HepG2 (cell line): ENCODE measurements around the gene TCF12. TPM values are rescaled to one million over a fixed set of nuclear protein-coding genes. Genes with fewer than 3 reads are reported as not detected.

Experiments used
- CC2D1A ChIP-seq: sonication (generic); formaldehyde crosslinking; IDR thresholded peaks from 2 replicates; pipeline ENCODE4 v1.8.1; 2023; ENCODE audit warnings: mild to moderate bottlenecking, missing genetic modification reagents
- GTF3A ChIP-seq: sonication (generic); formaldehyde crosslinking; conservative IDR thresholded peaks from 2 replicates; pipeline ENCODE4 v1.4.0; 2020; ENCODE audit warnings: mild to moderate bottlenecking, missing genetic modification reagents
- JUN ChIP-seq: sonication (generic); formaldehyde crosslinking; IDR thresholded peaks from 2 replicates; pipeline ENCODE4 v1.4.0; 2020; ENCODE audit warnings: mild to moderate bottlenecking, missing genetic modification reagents
- NBN ChIP-seq: fragments of 450-650 bp; conservative IDR thresholded peaks from 2 replicates; pipeline ENCODE4 v1.6.1; 2017
- TBL1XR1 ChIP-seq: fragments of 150-350 bp; IDR thresholded peaks from 2 replicates; pipeline ENCODE4 v1.6.1; 2014; ENCODE audit warnings: borderline replicate concordance, low read length; ENCODE audit not compliant: partially characterized antibody
- TGIF2 ChIP-seq: IDR thresholded peaks from 2 replicates; pipeline ENCODE4 v1.6.1; 2016; ENCODE audit warnings: control low read depth, missing compliant biosample characterization
- ZC3H4 ChIP-seq: sonication (generic); formaldehyde crosslinking; IDR thresholded peaks from 2 replicates; pipeline ENCODE4 v1.4.0; 2020; ENCODE audit warnings: missing genetic modification reagents, borderline replicate concordance
- polyA plus RNA-seq, 8 experiments: library from polyadenylated mRNA; depleted of rRNA in 3 of 8; stranded (reverse) in 7 of 8; unstranded in 1 of 8; fragments of >200 nt; fragmentation: Illumina TruSeq in 4 of 8; extraction: Trizol in 4 of 8; gene quantifications; 2 replicates each; pipeline versions ENCODE4 v1.2.1 to v1.2.3, GENCODE V29; 2011 to 2016; ENCODE audit warnings: low read depth in 4 of 8, missing spikeins in 1 of 8, mixed read lengths in 1 of 8; ENCODE audit not compliant: insufficient read depth in 1 of 8
- total RNA-seq, 5 experiments: library from RNA; depleted of rRNA; stranded (reverse); fragments of >200 nt; fragmentation: Illumina TruSeq; extraction: Trizol; gene quantifications; 2 replicates each; pipeline ENCODE4 v1.2.3, GENCODE V29; 2016; ENCODE audit warnings: low read depth in 1 of 5
- TF ChIP-seq, protein P1 (sequence below), 2 experiments: fragments of 450-650 bp in 1 of 2; sonication (generic) in 1 of 2; formaldehyde crosslinking in 1 of 2; IDR thresholded peaks; 2 replicates each; pipeline versions ENCODE4 v1.6.1 to v1.8.0; 2016 to 2022; ENCODE audit warnings: antibody characterized with exemption in 1 of 2, mild to moderate bottlenecking in 1 of 2, missing genetic modification reagents in 1 of 2
- TF ChIP-seq, protein P2 (sequence below): sonication (generic); formaldehyde crosslinking; IDR thresholded peaks from 2 replicates; pipeline ENCODE4 v1.4.0; 2020; ENCODE audit warnings: missing genetic modification reagents; ENCODE audit errors: not compliant biosample characterization
- TF ChIP-seq, protein P3 (sequence below), 2 experiments: sonication (generic) in 1 of 2; formaldehyde crosslinking in 1 of 2; IDR thresholded peaks; 2 replicates each; pipeline versions ENCODE4 v1.6.1 to v1.9.0; 2014 to 2022; ENCODE audit warnings: antibody characterized with exemption in 1 of 2, borderline replicate concordance in 1 of 2, inconsistent platforms in 1 of 2, low read depth in 1 of 2, missing genetic modification reagents in 1 of 2

Gene TCF12
- total and polyA plus RNA-seq, 2 of the 13 experiments (the other 11 are each of a cell fraction or from before 2014, with no cell fraction given) = 48.6 to 51.1 TPM

- TF ChIP-seq, protein P1, sequence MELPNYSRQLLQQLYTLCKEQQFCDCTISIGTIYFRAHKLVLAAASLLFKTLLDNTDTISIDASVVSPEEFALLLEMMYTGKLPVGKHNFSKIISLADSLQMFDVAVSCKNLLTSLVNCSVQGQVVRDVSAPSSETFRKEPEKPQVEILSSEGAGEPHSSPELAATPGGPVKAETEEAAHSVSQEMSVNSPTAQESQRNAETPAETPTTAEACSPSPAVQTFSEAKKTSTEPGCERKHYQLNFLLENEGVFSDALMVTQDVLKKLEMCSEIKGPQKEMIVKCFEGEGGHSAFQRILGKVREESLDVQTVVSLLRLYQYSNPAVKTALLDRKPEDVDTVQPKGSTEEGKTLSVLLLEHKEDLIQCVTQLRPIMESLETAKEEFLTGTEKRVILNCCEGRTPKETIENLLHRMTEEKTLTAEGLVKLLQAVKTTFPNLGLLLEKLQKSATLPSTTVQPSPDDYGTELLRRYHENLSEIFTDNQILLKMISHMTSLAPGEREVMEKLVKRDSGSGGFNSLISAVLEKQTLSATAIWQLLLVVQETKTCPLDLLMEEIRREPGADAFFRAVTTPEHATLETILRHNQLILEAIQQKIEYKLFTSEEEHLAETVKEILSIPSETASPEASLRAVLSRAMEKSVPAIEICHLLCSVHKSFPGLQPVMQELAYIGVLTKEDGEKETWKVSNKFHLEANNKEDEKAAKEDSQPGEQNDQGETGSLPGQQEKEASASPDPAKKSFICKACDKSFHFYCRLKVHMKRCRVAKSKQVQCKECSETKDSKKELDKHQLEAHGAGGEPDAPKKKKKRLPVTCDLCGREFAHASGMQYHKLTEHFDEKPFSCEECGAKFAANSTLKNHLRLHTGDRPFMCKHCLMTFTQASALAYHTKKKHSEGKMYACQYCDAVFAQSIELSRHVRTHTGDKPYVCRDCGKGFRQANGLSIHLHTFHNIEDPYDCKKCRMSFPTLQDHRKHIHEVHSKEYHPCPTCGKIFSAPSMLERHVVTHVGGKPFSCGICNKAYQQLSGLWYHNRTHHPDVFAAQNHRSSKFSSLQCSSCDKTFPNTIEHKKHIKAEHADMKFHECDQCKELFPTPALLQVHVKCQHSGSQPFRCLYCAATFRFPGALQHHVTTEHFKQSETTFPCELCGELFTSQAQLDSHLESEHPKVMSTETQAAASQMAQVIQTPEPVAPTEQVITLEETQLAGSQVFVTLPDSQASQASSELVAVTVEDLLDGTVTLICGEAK (IDR thresholded peaks at IDR 0.05) = no peak
- TF ChIP-seq, protein P1 (CRISPR knock-in tag; IDR thresholded peaks at IDR 0.05) = no peak
- TF ChIP-seq ZC3H4 (CRISPR knock-in tag) = no peak
- TF ChIP-seq, protein P2, sequence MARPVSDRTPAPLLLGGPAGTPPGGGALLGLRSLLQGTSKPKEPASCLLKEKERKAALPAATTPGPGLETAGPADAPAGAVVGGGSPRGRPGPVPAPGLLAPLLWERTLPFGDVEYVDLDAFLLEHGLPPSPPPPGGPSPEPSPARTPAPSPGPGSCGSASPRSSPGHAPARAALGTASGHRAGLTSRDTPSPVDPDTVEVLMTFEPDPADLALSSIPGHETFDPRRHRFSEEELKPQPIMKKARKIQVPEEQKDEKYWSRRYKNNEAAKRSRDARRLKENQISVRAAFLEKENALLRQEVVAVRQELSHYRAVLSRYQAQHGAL (CRISPR knock-in tag) = no peak
- no peak for TF ChIP-seq CC2D1A (CRISPR knock-in tag)
- TF ChIP-seq, protein P3, sequence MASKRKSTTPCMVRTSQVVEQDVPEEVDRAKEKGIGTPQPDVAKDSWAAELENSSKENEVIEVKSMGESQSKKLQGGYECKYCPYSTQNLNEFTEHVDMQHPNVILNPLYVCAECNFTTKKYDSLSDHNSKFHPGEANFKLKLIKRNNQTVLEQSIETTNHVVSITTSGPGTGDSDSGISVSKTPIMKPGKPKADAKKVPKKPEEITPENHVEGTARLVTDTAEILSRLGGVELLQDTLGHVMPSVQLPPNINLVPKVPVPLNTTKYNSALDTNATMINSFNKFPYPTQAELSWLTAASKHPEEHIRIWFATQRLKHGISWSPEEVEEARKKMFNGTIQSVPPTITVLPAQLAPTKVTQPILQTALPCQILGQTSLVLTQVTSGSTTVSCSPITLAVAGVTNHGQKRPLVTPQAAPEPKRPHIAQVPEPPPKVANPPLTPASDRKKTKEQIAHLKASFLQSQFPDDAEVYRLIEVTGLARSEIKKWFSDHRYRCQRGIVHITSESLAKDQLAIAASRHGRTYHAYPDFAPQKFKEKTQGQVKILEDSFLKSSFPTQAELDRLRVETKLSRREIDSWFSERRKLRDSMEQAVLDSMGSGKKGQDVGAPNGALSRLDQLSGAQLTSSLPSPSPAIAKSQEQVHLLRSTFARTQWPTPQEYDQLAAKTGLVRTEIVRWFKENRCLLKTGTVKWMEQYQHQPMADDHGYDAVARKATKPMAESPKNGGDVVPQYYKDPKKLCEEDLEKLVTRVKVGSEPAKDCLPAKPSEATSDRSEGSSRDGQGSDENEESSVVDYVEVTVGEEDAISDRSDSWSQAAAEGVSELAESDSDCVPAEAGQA (IDR thresholded peaks at IDR 0.05; ENCODE audit: low read depth) = no peak
- TF ChIP-seq, protein P3 (CRISPR knock-in tag; IDR thresholded peaks at IDR 0.05; ENCODE audit: borderline replicate concordance) = no peak
- TF ChIP-seq GTF3A (CRISPR knock-in tag) = no peak
- no peak for TF ChIP-seq JUN (CRISPR knock-in tag)
- TF ChIP-seq TGIF2 (CRISPR knock-in tag) = no peak
- TF ChIP-seq TBL1XR1 = no peak
- TF ChIP-seq NBN = no peak
These were observed 337.4 kb downstream of the TCF12 start (continued) for GRCh38 chr15:57255751-57256341.
